Smooth muscle cell (in vitro differentiated cells): ENCODE data around the gene UNC5B. TPM values are rescaled to one million over a fixed set of nuclear protein-coding genes. Genes with fewer than 3 reads are reported as not detected.

Source experiments
- DNase-seq: peaks from one replicate; lab custom pipeline; 2025; ENCODE audit not compliant: unreplicated experiment; lab: John Stamatoyannopoulos, UW
- H2AFZ ChIP-seq: fragments of 200-600 bp; sonication (generic); 2 replicates; pipeline ENCODE4 v1.6.0; 2016; ENCODE audit warnings: antibody characterized with exemption, low read depth, mild to moderate bottlenecking
- H3F3A ChIP-seq: fragments of 200-600 bp; sonication (generic); 2 replicates; pipeline ENCODE4 v1.6.0; 2017; ENCODE audit warnings: antibody characterized with exemption, low read depth
- H3K27ac ChIP-seq: fragments of 200-600 bp; sonication (generic); 2 replicates; pipeline ENCODE4 v1.5.1; 2016; ENCODE audit warnings: low read depth, mild to moderate bottlenecking
- H3K27me3 ChIP-seq: fragments of 200-600 bp; sonication (generic); 2 replicates; pipeline ENCODE4 v1.6.1; 2016; ENCODE audit warnings: low read depth, mild to moderate bottlenecking
- H3K36me3 ChIP-seq: fragments of 200-600 bp; sonication (generic); 2 replicates; pipeline ENCODE4 v1.5.1; 2016; ENCODE audit warnings: low read depth
- H3K4me1 ChIP-seq: fragments of 200-600 bp; sonication (generic); 2 replicates; pipeline ENCODE4 v1.5.1; 2016; ENCODE audit warnings: low read depth
- H3K4me2 ChIP-seq: fragments of 200-600 bp; sonication (generic); 2 replicates; pipeline ENCODE4 v1.6.0; 2016; ENCODE audit warnings: mild to moderate bottlenecking
- H3K4me3 ChIP-seq: fragments of 200-600 bp; sonication (generic); 2 replicates; pipeline ENCODE4 v1.5.1; 2016; ENCODE audit warnings: mild to moderate bottlenecking
- H3K79me2 ChIP-seq: fragments of 200-600 bp; sonication (generic); 2 replicates; pipeline ENCODE4 v1.6.0; 2016; ENCODE audit warnings: low read depth, mild to moderate bottlenecking
- H3K9ac ChIP-seq: fragments of 200-600 bp; sonication (generic); 2 replicates; pipeline ENCODE4 v1.6.0; 2016; ENCODE audit warnings: low read depth
- H3K9me3 ChIP-seq: fragments of 200-600 bp; sonication (generic); replicated peaks from 2 replicates; pipeline ENCODE4 v1.5.1; 2016; ENCODE audit warnings: low read depth
- H4K20me1 ChIP-seq: fragments of 200-600 bp; sonication (generic); 2 replicates; pipeline ENCODE4 v1.6.0; 2016; ENCODE audit warnings: low read depth
- CTCF ChIP-seq: fragments of 200-600 bp; sonication (generic); IDR thresholded peaks from 2 replicates; pipeline ENCODE4 v1.5.1; 2017; ENCODE audit warnings: borderline replicate concordance, mild to moderate bottlenecking, antibody characterized with exemption; ENCODE audit not compliant: insufficient read depth, poor library complexity, severe bottlenecking
- WGBS: methylation state at CpG from one replicate; pipeline ENCODE4 v1.1.7; 2016; ENCODE audit warnings: low lambda C conversion rate; 5-methylcytosine and 5-hydroxymethylcytosine counted together
- polyA plus RNA-seq: library from polyadenylated mRNA; unstranded; fragments of >200 nt; fragmentation: Nextera tagmentation; extraction: Ambion mirVana; gene quantifications from 2 replicates; pipeline ENCODE4 v1.2.1, GENCODE V29; 2016
- total RNA-seq: library from RNA; depleted of rRNA; stranded (reverse); fragments of >200 nt; gene quantifications from 2 replicates; pipeline ENCODE4 v1.2.3, GENCODE V29; 2014

The UNC5B gene
- total and polyA plus RNA-seq, 2 experiments from 2014 or later, result 89.6 to 142 TPM

- 85% methylated on average over 5 of the region's 5 CpGs for WGBS
- TF ChIP-seq CTCF, result no peak
- H3F3A ChIP-seq, result peaks cover 44% of the 10 kb centered on the region
- peaks cover 28% of the 10 kb centered on the region for H3K4me1 ChIP-seq
- no peak overlapping the region for H3K4me2 ChIP-seq
- H3K27ac ChIP-seq, result peak overlapping the region; percentile 91
- DNase-seq, result no peak
- H4K20me1 ChIP-seq, result peaks cover 85% of the 10 kb centered on the region
- H3K9ac ChIP-seq, result peak overlapping the region; percentile 68
- H3K79me2 ChIP-seq, result peaks cover 79% of the 10 kb centered on the region
- no peaks in the 10 kb centered on the region for H3K27me3 ChIP-seq
- H3K9me3 ChIP-seq, result no peaks in the 10 kb centered on the region
- no peaks in the 10 kb centered on the region for H3K36me3 ChIP-seq
- H2AFZ ChIP-seq, result no peak overlapping the region
- no peak overlapping the region for H3K4me3 ChIP-seq
Measured at GRCh38 chr10:71267508-71268240, 55.3 kb downstream of the UNC5B start.

- Histone ChIP-seq H3K79me2 (peaks cover 79% of the 10 kb centered on the region), H3K27ac (peak overlapping the region; percentile 91), H3K4me1 (peaks cover 24% of the 10 kb centered on the region), H3K27me3 (no peaks in the 10 kb centered on the region), H3K9me3 (no peaks in the 10 kb centered on the region), H3K36me3 (no peaks in the 10 kb centered on the region), H4K20me1 (peaks cover 87% of the 10 kb centered on the region), H3K4me2 (peak overlapping the region; percentile 53), H3F3A (peaks cover 43% of the 10 kb centered on the region), H2AFZ (no peak overlapping the region), H3K4me3 (no peak overlapping the region), H3K9ac (no peak overlapping the region)
- WGBS, result 55% methylated on average over 8 of the region's 8 CpGs
- no peak for DNase-seq
- TF ChIP-seq CTCF, result peak; percentile 59
Measured at GRCh38 chr10:71268247-71268691, 55.9 kb downstream of the UNC5B start.

- Histone ChIP-seq H3K4me3 (no peak overlapping the region), H3K9me3 (no peaks in the 10 kb centered on the region), H3K36me3 (no peaks in the 10 kb centered on the region), H3K9ac (no peak overlapping the region), H2AFZ (no peak overlapping the region), H3K27ac (peak overlapping the region; percentile 91), H3K4me2 (peak overlapping the region; percentile 53), H3K79me2 (peaks cover 80% of the 10 kb centered on the region), H3K27me3 (no peaks in the 10 kb centered on the region), H3F3A (peaks cover 40% of the 10 kb centered on the region), H4K20me1 (peaks cover 92% of the 10 kb centered on the region), H3K4me1 (peaks cover 19% of the 10 kb centered on the region)
- no peak for TF ChIP-seq CTCF
- WGBS, result 35% methylated on average over 11 of the region's 11 CpGs
- DNase-seq, result no peak
Measured at GRCh38 chr10:71268758-71269157, 56.4 kb downstream of the UNC5B start.
